NCI-H1048 (cell line): ENCODE results near the gene RNF112.
A peak's percentile ranks its signal among the peaks of the same experiment; 100 is the strongest.
"Not testable (repeated sequence)": the region's sequence is repeated elsewhere in the genome, so short reads cannot be mapped to it uniquely, and the experiment has no call there.

ENCODE experiments used
- DNase-seq: peaks from one replicate; lab custom pipeline; 2025; lab: John Stamatoyannopoulos, UW

The RNF112 gene

DNA sequence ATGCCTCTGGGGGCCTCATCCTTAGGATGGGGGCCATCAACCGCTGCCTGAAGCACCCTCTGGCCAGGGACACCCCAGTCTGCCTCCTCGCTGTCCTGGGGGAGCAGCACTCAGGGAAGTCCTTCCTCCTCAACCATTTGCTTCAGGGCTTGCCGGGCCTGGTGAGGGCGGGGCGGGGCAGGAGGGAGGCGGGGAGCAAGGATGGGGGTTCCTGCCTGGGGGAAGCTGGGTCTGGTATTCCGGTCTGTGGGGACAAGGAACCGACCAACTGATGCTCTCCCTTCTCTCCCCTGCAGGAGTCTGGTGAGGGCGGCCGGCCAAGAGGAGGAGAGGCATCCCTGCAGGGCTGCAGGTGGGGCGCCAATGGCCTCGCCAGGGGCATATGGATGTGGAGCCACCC, 2.0 kb downstream of the RNF112 start:
- DNase-seq, result no peak

DNA sequence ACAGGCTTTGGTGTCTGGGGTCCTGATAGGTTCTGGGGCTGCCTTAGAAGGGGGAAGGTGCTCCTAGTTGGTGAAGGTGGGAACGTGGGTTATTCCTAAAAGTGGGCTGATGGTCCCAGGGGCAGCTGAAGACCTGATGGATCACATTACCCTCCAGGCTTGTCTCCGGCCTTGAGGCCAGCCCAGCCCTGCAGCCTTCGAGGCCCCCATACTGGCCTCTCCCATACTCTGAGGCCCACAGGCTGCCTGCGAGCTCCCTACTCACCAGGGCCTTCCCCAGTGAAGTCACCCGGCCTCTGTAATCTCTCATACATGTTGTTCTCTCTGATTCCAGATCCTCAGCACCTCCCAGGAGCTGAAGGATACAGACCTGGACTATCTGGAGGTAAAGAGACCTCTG, 2.7 kb downstream of the RNF112 start:
- DNase-seq, result no peak

DNA sequence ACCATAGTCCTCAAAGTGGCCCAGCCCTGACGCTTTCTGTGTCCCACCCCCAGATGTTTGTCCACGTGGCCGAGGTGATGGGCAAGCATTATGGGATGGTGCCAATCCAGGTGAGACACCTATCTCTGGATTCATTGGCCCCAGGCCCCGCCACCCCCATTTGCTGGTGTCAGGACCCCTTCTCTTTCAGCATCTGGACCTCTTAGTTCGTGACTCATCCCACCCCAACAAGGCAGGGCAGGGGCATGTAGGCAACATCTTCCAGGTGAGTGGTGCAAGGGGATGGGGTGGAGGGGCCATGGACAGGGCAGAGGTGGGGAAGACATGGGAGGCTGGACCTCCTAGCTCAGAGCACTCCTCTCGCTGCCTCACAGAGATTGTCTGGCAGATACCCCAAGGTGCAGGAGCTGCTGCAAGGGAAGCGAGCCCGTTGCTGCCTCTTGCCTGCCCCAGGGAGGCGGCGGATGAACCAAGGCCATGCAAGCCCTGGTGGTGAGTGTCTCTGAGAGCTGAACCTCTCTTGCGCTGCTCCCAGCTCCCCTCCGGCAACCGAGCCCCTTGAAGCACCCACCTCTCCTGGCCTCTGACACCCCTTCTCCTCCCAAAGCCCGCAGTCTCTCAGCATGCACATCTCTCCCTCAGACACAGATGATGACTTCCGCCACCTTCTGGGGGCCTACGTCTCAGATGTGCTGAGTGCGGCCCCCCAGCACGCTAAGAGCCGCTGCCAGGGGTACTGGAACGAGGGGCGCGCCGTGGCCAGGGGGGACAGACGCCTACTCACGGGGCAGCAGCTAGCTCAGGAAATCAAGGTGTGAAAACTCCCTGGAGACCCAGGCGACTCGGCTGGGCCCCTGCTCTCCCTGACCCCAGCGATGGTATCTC, 3.6 kb downstream of the RNF112 start:
- no peak for DNase-seq

DNA sequence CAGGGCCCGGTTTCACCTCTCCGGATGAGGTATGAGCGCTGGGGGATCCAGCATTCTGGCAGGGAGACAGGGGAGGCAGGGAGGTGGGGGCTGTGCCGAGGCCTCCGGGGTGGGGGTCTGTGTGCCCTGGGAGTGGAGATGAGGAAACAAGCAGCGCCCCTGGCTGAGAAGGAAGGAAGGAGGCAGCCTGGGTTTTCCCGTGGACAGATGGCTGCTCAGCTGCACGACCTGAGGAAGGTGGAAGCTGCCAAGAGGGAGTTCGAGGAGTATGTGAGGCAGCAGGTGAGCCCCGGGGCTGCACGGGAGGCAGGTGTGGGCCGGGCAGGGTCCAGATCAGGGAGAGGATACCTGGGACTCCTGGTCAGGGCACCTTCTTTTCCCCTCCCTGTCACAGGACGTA, 4.3 kb downstream of the RNF112 start:
- no peak for DNase-seq

DNA sequence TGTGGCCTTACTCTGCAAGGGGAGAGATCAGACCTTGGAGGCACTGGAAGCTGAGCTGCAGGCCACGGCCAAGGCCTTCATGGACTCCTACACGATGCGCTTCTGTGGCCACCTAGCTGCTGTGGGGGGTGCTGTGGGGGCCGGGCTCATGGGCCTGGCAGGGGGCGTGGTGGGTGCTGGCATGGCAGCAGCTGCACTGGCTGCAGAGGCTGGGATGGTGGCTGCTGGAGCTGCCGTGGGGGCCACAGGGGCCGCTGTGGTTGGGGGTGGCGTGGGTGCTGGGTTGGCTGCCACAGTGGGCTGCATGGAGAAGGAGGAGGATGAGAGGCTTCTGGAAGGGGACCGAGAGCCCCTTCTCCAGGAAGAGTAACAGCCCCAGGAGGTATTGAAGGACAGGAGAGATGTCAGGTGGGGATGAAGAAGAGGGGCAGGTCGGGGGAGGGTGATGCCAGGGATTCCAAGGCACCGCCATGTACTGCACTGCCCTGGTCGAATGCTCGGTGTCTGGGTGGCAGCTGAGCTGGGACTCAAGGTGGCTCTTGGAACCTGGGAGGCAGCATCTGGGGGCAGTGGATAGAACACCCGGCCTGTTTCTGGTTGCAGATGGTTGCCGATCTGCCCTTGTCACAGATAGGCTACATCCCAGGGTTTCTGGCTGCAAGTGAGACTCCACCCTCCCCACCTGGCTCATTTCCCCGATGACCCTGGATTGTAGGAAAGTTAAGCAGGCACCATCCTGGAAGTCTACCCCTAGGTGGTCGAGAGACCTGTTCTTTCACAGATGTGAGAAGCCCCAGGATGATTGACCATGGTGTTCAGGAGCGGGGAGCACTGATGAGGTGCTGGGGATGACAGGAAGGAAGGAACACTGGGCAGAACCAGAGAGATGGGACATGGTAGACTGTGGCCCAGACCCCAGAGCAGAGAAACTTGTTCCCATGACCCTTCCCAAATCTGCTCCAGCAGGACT, 5.1 kb downstream of the RNF112 start:
- DNase-seq, result no peak

DNA sequence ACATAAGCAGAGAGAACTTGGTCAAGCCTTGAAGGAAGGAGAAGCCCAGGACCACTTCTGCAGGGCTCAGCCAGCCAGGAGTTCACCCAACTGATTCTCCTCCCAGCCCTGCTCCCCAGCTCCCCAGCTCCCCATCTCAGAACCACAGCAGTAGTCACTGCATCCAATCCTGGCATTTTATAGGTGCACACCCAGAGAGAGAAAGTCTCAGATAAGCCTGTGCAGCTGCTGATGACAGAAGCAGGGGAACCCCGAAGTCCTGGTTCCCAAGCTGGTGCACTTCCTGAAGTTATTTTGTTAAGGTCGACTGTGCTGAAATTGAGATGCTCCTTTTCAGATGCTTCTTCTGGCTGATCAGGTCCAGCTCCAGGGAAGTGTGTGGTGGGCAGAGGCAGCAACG, 6.6 kb downstream of the RNF112 start:
- DNase-seq, result no peak

DNA sequence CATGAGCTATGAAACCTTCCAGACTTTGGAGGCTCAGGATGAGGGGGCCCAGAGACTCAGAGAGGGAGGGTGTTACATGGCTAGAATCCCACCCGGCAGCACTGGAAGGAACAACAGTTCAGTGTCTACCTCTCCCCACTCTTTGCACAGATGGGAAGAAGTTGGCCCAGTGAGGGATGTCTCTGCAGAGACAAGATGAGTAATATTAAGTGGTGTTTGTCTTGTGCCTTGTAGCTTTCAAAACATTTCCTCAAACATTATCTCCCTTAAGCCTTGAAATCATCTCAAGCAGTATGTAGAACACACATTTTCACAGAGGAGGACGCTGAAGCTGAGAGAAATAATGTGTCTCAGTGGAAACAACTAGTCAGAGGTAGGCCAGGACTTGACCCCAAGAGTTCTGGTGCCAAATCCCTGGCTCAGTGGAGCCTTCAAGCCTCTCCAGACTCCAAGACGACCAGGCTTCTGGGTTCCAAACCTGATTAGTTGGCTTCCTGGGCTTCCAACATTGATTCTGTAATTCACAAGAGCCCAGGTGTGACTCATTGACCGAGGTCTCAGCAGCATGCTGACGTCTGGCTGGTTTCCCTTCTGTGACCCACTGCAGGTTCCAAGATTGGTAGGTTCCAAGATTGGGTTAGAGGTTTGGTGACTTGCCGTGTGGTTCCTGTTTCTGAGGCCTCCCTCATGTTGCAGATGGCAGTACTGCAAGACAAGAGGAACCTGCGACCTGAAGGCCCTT, 7.4 kb downstream of the RNF112 start:
- no peak for DNase-seq

DNA sequence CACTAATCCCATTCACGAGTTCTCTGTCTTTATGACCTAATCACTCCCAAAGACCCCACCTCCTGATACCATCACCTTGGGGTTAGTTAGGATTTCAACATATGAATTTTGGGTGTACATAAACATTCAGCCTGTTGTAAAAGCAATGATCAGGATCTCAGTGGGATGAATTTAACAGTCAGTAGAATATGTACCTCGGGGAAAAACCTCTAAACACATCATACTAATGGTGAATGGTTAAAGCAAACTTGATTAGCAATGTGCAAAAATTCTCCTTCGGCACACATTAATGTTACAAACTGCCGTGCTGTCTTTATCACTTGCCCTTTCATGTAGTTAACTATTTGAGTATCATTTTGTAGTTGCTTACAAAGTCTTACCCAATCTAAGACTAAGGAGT, 10.2 kb downstream of the RNF112 start:
- DNase-seq, result no peak

DNA sequence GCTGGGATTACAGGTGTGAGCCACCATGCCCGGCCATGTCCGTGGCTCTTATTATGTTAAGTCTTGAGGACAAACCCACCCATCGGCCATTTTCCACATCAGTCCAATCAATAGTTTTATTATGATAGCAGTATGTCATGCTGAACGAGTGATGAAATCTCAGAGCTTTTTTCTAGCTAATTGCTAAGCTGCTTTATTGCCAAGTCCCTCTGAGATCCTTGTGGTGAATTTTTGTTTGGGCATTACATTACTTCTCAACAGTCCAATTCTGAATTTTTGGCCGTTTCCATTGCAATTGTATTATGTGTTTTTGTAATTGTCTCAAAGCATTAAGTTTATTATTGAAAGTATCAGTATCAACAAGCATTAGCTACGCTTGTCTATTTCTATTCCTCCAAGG, 10.9 kb downstream of the RNF112 start:
- DNase-seq, result no peak

DNA sequence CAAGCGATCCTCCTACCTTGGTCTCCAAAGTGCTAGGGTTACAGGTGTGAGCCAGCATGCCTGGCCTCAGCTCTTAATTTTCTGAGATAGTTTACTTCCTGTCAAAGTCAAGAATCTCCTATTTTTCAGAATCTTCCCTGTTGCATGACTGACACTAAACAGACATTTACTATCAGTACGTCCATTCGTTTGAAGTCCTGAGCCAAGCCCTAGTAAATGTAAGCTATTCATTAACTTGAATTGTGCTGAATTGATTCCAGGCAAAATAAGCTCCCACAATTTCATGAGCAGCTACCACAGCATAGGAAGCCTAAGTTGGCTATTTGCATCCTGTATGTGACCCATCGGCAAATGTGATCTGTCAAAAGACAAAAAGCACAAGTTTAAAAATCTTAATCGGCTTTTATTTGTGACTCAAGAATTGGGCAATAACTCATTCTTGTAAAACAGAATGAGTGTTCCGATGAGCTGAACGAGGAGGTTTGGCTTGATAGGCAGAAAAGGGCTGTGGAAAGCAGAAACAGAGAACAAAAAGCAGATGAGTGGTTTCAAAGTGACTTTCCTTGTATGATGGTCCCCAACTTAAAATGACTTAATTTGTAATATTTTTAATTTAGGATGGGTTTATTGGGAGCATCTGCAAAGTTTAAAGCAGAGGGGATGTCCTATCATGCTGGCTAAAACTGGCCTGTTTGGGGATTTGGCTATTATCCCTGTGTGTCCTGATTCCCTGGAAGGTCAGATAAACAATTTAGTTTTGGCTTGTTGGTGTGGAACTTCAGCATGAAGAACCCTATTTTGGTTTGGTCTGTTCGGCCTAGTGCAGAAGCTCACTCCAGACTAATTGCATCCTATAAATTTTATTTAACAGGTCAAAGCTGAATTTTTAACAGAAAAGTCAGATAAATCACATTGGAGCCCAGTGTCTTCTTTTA, 14.2 kb downstream of the RNF112 start:
- DNase-seq, result no peak

DNA sequence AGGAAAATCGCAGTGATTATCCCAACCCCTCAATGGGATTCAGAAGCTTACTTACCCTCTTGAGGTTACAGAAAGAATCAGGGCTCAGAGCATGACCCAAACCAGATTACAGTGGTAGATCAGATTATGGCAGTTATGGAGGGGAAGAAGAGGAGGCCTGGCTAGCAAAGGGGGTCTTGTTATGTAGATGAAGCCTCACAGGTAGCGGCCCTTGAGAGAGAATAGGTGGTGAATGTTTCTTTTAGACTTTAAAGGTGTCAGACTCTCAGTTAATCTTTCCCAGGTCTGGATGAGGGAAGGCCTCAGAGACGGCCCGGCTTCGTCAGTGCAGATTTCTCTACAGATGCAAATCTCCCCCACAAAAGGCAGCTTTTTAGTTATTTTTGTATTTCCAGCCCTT, 15.6 kb downstream of the RNF112 start:
- no peak for DNase-seq

DNA sequence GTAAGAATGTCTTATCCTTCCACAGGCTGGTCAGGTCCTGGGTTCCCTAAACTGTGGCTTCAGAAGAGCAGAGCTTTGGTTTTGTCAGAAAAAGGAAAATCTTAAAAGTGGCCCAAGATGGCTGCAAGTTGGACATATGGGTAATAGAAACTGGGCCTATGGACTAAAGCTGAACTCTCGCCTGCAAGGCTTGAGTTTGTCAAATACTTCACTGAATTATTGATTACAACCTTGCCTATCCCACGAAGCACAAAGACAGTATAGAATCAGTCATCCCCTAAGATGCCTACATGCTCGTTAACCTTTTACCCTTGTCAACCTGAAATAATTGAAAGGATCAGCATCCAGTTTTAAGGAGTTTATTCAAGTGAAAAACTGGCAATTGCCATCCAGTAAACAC, 20.7 kb downstream of the RNF112 start:
- no peak for DNase-seq

DNA sequence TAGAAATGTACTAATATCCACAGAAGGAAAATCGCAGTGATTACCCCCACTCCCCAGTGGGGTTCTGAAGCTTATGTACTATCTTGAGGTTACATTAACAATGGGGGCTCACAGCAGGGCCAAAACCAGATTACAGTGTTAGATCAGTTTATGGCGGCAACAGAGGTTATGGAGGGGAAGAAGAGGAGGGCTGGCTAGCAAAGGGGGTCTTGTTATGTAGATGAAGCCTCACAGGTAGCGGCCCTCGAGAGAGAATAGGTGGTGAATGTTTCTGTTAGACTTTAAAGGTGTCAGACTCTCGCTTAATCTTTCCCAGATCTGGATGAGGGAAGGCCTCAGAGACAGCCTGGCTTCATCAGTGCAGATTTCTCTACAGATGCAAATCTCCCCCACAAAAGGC, 22.2 kb downstream of the RNF112 start:
- DNase-seq, result no peak

DNA sequence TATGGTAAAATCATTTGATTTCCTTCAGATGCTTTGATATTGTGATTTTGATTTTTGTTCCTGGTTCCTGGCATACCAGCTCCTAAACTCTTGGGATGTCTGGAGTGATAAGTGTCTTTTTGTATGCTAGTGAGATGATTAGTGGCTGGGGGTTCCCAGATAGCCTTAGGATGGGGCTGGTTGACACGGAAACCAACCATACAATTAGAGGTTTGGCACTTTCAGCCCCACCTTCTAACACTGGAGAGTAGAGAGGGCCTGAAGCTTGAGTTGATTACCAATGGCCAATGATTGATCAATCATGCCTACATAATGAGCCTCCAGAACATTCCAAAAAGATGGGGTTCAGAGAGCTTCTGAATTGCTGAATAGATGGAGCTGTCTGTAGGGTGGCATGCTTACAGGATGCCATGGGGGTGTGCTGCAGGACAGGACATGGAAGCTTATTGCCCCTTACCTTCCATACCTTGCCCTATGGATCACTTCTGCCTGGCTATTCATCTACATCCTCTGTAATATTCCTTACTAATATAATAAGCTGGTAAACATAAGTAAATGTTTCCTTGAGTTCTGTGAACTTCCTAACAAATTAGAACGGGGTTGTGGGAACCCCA, 22.8 kb downstream of the RNF112 start:
- no peak for DNase-seq

DNA sequence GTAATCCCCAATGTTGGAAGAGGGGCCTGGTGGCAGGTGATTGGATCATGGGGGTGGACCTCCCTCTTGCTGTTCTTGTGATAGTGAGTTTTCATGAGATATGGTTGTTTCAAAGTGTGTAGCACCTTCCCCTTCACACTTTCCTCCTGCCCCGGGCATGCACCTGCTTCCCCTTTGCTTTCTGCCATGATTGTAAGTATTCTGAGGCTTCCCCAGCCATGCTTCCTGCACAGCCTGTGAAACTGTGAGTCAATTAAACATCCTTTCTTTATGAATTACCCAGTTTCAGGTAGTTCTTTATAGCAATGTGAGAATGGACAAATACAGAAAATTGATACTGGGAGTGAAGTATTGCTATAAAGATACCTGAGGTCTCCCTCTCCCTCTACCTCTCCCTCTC, 29.4 kb downstream of the RNF112 start:
- DNase-seq, result no peak

DNA sequence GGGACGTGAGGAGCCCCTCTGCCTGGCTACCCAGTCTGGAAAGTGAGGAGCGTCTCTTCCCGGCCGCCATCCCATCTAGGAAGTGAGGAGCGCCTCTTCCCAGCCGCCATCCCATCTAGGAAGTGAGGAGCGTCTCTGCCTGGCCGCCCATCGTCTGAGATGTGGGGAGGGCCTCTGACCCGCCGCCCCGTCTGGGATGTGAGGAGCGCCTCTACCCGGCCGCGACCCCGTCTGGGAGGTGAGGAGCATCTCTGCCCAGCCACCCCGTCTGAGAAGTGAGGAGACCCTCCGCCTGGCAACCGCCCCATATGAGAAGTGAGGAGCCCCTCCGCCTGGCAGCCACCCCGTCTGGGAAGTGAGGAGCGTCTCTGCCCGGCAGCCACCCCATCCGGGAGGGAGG, 30.3 kb downstream of the RNF112 start:
- DNase-seq, result not testable (repeated sequence)

DNA sequence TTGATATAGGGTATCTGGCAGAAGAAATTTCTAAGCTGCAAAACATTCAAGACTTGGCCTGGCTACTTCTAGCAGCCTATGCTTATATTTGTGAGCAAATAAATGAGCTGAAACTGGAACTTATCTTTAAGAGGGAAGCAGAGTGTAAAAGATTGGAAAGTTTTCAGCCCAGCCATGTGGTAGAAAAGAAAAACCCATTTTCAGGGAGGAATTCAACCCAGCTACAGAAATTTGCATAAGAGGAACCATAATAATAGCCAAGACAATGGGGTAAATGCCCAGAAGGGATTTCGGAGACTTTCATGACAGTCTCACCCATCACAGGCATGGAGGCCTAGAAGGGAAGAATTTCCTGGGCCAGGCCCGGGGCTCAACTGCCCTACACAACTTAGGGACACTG, 31.7 kb downstream of the RNF112 start:
- no peak for DNase-seq

DNA sequence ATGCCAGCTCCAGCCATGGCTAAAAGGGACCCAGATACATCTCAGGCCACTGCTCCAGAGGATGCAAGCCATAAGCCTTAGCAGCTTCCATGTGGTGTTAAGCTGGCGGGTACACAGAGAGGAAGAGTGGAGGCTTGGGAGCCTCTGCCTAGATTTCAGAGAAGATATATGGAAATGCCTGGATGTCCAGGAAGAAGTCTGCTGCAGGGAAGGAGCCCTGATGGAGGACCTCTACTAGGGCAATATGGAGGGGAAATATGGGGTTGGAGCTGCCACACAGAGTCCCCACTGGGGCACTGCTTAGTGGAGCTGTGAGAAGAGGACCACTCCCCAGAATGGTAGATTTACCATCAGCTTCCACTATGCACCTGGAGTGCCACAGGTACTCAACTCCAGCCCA, 32.1 kb downstream of the RNF112 start:
- DNase-seq, result no peak

DNA sequence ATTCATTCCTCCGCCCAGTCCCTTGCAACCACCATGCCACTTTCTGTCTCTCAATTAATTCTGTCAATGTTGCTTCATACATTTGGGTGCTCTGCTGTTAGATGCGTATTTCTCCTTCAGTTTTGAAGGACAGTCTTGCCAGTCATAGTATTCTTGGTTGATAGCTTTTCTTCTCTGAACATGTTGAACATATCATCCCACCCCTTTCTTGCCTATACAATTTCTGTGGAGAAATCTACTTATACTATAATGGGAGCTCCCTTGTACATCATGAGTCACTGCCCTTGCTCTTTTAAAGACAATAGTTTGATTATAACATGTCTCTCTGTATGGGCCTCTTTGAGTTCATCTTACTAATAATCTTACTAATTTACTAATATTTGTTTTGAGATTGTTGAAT, 34.1 kb downstream of the RNF112 start:
- DNase-seq, result no peak

DNA sequence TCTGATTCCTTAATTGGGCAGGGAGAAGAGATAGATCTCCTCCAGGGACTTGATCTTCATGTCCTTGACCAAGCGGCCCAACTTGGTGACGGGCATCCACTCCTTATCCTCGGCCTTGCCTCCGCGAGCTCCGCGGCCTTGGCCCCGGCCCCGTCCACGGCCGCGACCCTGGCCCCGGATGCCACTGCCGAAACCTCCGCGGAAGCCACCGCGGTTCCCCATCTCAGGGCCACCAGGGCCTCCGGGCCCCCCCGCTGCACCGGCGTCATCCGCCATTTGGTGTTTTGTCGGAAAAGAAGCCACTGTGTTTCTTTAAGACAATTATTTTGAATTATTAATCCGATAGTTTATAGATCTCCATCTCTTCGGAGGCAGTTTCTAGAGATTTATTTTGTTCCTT, 35.5 kb downstream of the RNF112 start:
- DNase-seq, result not testable (repeated sequence)

DNA sequence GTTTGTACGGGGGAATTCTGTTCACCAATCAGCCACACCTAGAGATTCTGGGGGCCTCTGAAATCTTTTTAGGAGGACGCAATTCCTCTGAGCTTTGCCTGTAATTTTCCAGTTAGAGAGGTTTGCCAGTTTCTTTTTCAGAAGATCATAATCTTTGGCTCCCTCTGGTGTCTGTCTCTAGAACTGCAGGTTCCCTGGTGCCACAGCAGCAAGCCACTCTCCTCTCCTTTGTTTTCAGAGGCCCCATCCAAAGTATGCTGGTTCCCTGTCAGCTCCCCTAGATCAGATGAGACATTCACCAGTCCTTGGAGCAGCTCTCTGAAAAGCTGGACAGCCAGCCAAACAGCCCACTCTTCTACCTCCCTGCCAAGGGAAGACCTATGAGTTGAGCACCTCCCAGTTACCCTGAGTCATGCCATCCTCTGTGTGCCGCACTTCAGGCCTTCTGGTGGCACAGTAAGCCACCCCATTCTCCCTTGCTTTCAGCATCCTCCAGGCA, 36.1 kb downstream of the RNF112 start:
- DNase-seq, result peak; percentile 54
